Measurements from ENCODE around the gene PLAA. TPM values are rescaled to one million over a fixed set of nuclear protein-coding genes. Genes with fewer than 3 reads are reported as not detected.

The PLAA gene
- total RNA-seq, 1 donor from 2014 or later: 41.3 TPM

DNA sequence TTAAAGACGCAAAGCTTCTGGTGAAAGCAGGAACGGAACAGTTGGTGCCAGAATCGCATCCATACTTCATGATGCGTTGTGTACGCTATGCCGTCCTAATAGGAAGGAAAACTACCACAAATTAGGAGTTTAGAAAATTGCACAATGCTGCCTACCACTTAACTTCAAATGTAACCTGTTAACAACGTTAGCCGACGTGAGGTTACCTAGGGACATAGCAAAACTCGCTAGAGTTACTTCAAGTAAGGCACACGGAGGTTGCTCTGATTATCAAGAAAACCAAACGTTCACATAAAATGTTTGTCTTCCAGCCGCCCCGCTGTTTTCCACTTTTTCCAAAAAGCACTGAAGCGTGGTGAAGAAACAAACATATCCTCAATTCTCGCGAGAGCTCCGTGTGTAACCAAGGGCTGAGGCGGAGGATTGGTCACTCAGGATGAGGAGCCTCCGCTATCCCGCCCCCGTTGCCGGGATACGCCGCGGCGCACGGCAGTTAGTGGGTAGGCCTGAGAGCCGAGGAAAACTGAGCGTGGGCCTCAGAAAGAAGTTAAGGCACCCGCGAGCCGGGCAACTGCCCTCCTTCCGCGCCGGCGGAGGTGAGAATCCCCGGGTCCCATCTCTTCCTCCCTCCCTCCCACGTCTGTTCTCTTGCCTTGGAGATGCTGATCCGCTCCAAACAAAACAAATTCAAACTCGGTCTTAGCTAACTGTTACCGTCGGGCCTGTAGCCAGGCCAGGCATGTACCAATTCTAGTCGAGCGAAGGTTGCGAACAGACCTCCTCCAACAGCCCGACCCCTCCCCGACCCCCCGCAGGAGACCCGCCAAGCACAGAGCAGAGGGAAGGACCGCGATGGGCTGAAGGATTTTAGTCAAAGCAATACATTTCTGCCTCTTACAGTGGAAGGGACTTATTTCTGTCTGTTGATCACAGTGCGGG lies 9.1 kb upstream of the PLAA start, which contains the start of gene IFT74:
Gene IFT74 (plus strand): TSS at position 492 of the 939 bp plus-strand sequence. CDS start 5,556 bp downstream, outside the sequence.
- Histone ChIP-seq H2AFZ (ENCODE audit: low read depth, low read length) (peak within 1 kb of the TSS; percentile 92), H3K9ac (ENCODE audit: low read length) (peak within 1 kb of the TSS; percentile 91), H3K4me3 (ENCODE audit: insufficient read depth, low read depth, low read length) (peak within 1 kb of the TSS; percentile 76), H3K36me3 (ENCODE audit: insufficient read depth, low read length) (no peaks in the 10 kb centered on the region), H3K9me3 (ENCODE audit: insufficient read depth, low read depth, low read length) (no peaks in the 10 kb centered on the region), H4K20me1 (ENCODE audit: insufficient read depth, low read length) (no peaks in the 10 kb centered on the region), H3K27ac (ENCODE audit: low read depth, low read length) (peak within 1 kb of the TSS; percentile 87), H3K79me2 (ENCODE audit: insufficient read depth, low read length) (peaks cover 5% of the 10 kb centered on the region), H3K4me1 (ENCODE audit: insufficient read depth, low read length) (peaks cover 2% of the 10 kb centered on the region), H3K27me3 (ENCODE audit: insufficient read depth, low read length) (no peaks in the 10 kb centered on the region), H3K4me2 (ENCODE audit: low read length) (peak within 1 kb of the TSS; percentile 87)
- Mint-ChIP-seq H3K36me3 (ENCODE audit: low read depth, unreplicated experiment) (no peaks in the 10 kb centered on the region), H3K9me3 (ENCODE audit: unreplicated experiment) (no peaks in the 10 kb centered on the region), H3K4me1 (ENCODE audit: low read depth, unreplicated experiment) (peaks cover 11% of the 10 kb centered on the region), H3K27me3 (ENCODE audit: low read depth, unreplicated experiment) (no peaks in the 10 kb centered on the region), H3K27ac (ENCODE audit: unreplicated experiment) (peak within 1 kb of the TSS; percentile 88), H3K4me3 (ENCODE audit: unreplicated experiment) (peak within 1 kb of the TSS; percentile 91)
- TF ChIP-seq, protein P1, sequence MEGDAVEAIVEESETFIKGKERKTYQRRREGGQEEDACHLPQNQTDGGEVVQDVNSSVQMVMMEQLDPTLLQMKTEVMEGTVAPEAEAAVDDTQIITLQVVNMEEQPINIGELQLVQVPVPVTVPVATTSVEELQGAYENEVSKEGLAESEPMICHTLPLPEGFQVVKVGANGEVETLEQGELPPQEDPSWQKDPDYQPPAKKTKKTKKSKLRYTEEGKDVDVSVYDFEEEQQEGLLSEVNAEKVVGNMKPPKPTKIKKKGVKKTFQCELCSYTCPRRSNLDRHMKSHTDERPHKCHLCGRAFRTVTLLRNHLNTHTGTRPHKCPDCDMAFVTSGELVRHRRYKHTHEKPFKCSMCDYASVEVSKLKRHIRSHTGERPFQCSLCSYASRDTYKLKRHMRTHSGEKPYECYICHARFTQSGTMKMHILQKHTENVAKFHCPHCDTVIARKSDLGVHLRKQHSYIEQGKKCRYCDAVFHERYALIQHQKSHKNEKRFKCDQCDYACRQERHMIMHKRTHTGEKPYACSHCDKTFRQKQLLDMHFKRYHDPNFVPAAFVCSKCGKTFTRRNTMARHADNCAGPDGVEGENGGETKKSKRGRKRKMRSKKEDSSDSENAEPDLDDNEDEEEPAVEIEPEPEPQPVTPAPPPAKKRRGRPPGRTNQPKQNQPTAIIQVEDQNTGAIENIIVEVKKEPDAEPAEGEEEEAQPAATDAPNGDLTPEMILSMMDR (IDR thresholded peaks at IDR 0.05; ENCODE audit: insufficient read depth, low read depth, low read length): no peak
- no peak for TF ChIP-seq EZH2 (IDR thresholded peaks at IDR 0.05; ENCODE audit: insufficient read depth, low read length)
- DNase-seq (ENCODE audit: low read depth) (peak; percentile 95), FAIRE-seq (peak; percentile 47)

DNA sequence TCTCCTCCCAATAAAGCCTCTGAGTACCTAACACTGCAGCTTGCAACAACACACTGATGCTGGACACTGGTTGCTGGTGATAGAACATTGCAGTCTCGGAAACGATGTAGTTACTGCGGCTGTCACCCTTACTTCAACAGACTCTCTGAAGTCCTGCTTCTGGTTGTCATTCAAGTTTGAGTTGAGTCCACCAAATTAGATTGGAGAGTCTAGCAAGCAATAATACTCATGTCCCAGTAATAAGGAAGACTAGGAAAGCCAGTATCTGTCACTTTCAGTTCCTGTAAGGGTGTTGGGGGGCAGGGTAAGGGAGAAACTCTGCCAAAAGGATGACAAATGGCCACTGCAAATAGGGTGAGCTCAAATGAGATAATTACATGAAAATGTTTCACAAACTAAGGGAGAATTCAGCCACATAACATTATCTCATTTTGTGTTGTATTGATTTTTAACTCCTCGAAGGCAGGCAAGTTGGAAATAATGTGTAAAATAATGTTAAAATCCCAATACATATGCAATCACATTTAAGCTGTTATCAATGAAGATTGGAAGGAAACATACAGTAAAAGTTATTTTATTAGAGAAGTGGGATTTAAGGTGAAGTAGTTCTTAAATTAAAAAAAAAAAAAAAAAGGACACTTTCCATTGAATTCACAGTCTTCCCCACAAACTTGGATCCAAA lies 8.3 kb upstream of the PLAA start:
- Mint-ChIP-seq H3K4me1 (ENCODE audit: low read depth, unreplicated experiment) (peaks cover 11% of the 10 kb centered on the region), H3K36me3 (ENCODE audit: low read depth, unreplicated experiment) (no peaks in the 10 kb centered on the region), H3K27me3 (ENCODE audit: low read depth, unreplicated experiment) (no peaks in the 10 kb centered on the region), H3K27ac (ENCODE audit: unreplicated experiment) (peak overlapping the region; percentile 88), H3K9me3 (ENCODE audit: unreplicated experiment) (no peaks in the 10 kb centered on the region), H3K4me3 (ENCODE audit: unreplicated experiment) (peak overlapping the region; percentile 91)
- H3K9ac ChIP-seq (ENCODE audit: low read length): peak overlapping the region; percentile 91
- peak overlapping the region; percentile 87 for H3K4me2 ChIP-seq (ENCODE audit: low read length)
- no peaks in the 10 kb centered on the region for H3K9me3 ChIP-seq (ENCODE audit: insufficient read depth, low read depth, low read length)
- TF ChIP-seq, protein P1 (IDR thresholded peaks at IDR 0.05; ENCODE audit: insufficient read depth, low read depth, low read length): no peak
- TF ChIP-seq EZH2 (IDR thresholded peaks at IDR 0.05; ENCODE audit: insufficient read depth, low read length): no peak
- H2AFZ ChIP-seq (ENCODE audit: low read depth, low read length): peak overlapping the region; percentile 92
- H3K27me3 ChIP-seq (ENCODE audit: insufficient read depth, low read length): no peaks in the 10 kb centered on the region
- DNase-seq (ENCODE audit: low read depth) (no peak), FAIRE-seq (no peak)
- H3K36me3 ChIP-seq (ENCODE audit: insufficient read depth, low read length): no peaks in the 10 kb centered on the region
- H4K20me1 ChIP-seq (ENCODE audit: insufficient read depth, low read length): no peaks in the 10 kb centered on the region
- H3K4me1 ChIP-seq (ENCODE audit: insufficient read depth, low read length): peaks cover 2% of the 10 kb centered on the region
- H3K4me3 ChIP-seq (ENCODE audit: insufficient read depth, low read depth, low read length): peak overlapping the region; percentile 76
- H3K27ac ChIP-seq (ENCODE audit: low read depth, low read length): peak overlapping the region; percentile 87
- peaks cover 5% of the 10 kb centered on the region for H3K79me2 ChIP-seq (ENCODE audit: insufficient read depth, low read length)
